HG03097 (cell line): Measurements from ENCODE around the gene NPAS3.
"Not testable (repeated sequence)": the region's sequence is repeated elsewhere in the genome, so short reads cannot be mapped to it uniquely, and the experiment has no call there.

ENCODE experiments used
- ATAC-seq: cut with Tn5 transposase; IDR thresholded peaks from one replicate; pipeline ENCODE4 v1.9.1; 2021; ENCODE audit not compliant: unreplicated experiment, low FRiP score

Gene NPAS3

GRCh38 chr14:33065634-33066033 lies 127.0 kb downstream of the NPAS3 start:
- ATAC-seq: no peak

GRCh38 chr14:33068040-33068439 lies 129.4 kb downstream of the NPAS3 start:
- ATAC-seq: no peak

- ATAC-seq: no peak
Observed at GRCh38 chr14:33068626-33069025, 129.9 kb downstream of the NPAS3 start.

GRCh38 chr14:33070475-33070874 lies 131.8 kb downstream of the NPAS3 start:
- no peak for ATAC-seq

GRCh38 chr14:33073023-33073422 lies 134.3 kb downstream of the NPAS3 start:
- ATAC-seq: no peak

- no peak for ATAC-seq
Observed at GRCh38 chr14:33081259-33081658, 142.6 kb downstream of the NPAS3 start.

- ATAC-seq: no peak
Observed at GRCh38 chr14:33085799-33086198, 147.1 kb downstream of the NPAS3 start.

GRCh38 chr14:33088274-33088673 lies 149.6 kb downstream of the NPAS3 start:
- ATAC-seq: not testable (repeated sequence)

GRCh38 chr14:33098016-33098415 lies 159.3 kb downstream of the NPAS3 start:
- no peak for ATAC-seq

- no peak for ATAC-seq
Observed at GRCh38 chr14:33103489-33103888, 164.8 kb downstream of the NPAS3 start.

GRCh38 chr14:33103966-33104365 lies 165.3 kb downstream of the NPAS3 start:
- ATAC-seq: no peak

GRCh38 chr14:33110737-33111443 lies 172.2 kb downstream of the NPAS3 start:
- ATAC-seq: no peak

- no peak for ATAC-seq
Observed at GRCh38 chr14:33114331-33114730, 175.7 kb downstream of the NPAS3 start.

- no peak for ATAC-seq
Observed at GRCh38 chr14:33118668-33119067, 180.0 kb downstream of the NPAS3 start.

- ATAC-seq: no peak
Observed at GRCh38 chr14:33120341-33120740, 181.7 kb downstream of the NPAS3 start.

- no peak for ATAC-seq
Observed at GRCh38 chr14:33120966-33121365, 182.3 kb downstream of the NPAS3 start.

GRCh38 chr14:33123281-33123680 lies 184.6 kb downstream of the NPAS3 start:
- ATAC-seq: no peak

- no peak for ATAC-seq
Observed at GRCh38 chr14:33126433-33126832, 187.8 kb downstream of the NPAS3 start.

GRCh38 chr14:33127531-33127930 lies 188.9 kb downstream of the NPAS3 start:
- no peak for ATAC-seq

GRCh38 chr14:33131801-33132200 lies 193.1 kb downstream of the NPAS3 start:
- no peak for ATAC-seq

GRCh38 chr14:33134162-33134561 lies 195.5 kb downstream of the NPAS3 start:
- ATAC-seq: no peak

- no peak for ATAC-seq
Observed at GRCh38 chr14:33134975-33135374, 196.3 kb downstream of the NPAS3 start.
